ENCODE measurements around the gene PRR23C. TPM values are rescaled to one million over a fixed set of nuclear protein-coding genes. Genes with fewer than 3 reads are reported as not detected.
A peak's percentile ranks its signal among the peaks of the same experiment; 100 is the strongest.

PRR23C gene
- total RNA-seq (not detected), polyA plus RNA-seq (not detected)

GRCh38 chr3:139044366-139045210, at the start of gene PRR23C:
TSS of gene PRR23C (minus strand) at chr3:139044892. CDS start at chr3:139044620, 272 bp downstream.
- Histone ChIP-seq H3K9me3 (ENCODE audit: control insufficient read depth in 2 of 2, low read length in 2 of 2) (peaks cover 0 to 3% of the 10 kb centered on the region in 2 experiments), H3K27me3 (ENCODE audit: control insufficient read depth, insufficient read depth, low read length) (no peaks in the 10 kb centered on the region), H3K4me3 (ENCODE audit: low read depth, low read length) (no peak within 1 kb of the TSS), H3K4me1 (ENCODE audit: control insufficient read depth, insufficient read depth, low read length, poor library complexity, severe bottlenecking) (no peaks in the 10 kb centered on the region), H3K27ac (ENCODE audit: insufficient read depth, low read length, poor library complexity, severe bottlenecking) (no peak within 1 kb of the TSS), H3K36me3 (ENCODE audit: control insufficient read depth, insufficient read depth, low read length) (no peaks in the 10 kb centered on the region)
- H3K27me3 Mint-ChIP-seq: no peaks in the 10 kb centered on the region
- no peaks in the 10 kb centered on the region for H3K4me1 Mint-ChIP-seq
- H3K9me3 Mint-ChIP-seq: peaks cover 1 to 15% (median 8%) of the 10 kb centered on the region in 7 donors
- H3K4me3 Mint-ChIP-seq: no peak within 1 kb of the TSS
- ATAC-seq (ENCODE audit: low read depth in 2 of 2): no peak
- no peaks in the 10 kb centered on the region for H3K36me3 Mint-ChIP-seq
- DNase-seq: no peak
- H3K27ac Mint-ChIP-seq: no peak within 1 kb of the TSS

- no peak for ATAC-seq (ENCODE audit: low read depth in 2 of 2)
- H3K4me1 Mint-ChIP-seq: no peaks in the 10 kb centered on the region
- Histone ChIP-seq H3K27ac (ENCODE audit: insufficient read depth, low read length, poor library complexity, severe bottlenecking) (no peak overlapping the region), H3K9me3 (ENCODE audit: control insufficient read depth in 2 of 2, low read length in 2 of 2) (no peaks in the 10 kb centered on the region), H3K4me3 (ENCODE audit: low read depth, low read length) (no peak overlapping the region), H3K27me3 (ENCODE audit: control insufficient read depth, insufficient read depth, low read length) (no peaks in the 10 kb centered on the region), H3K4me1 (ENCODE audit: control insufficient read depth, insufficient read depth, low read length, poor library complexity, severe bottlenecking) (no peaks in the 10 kb centered on the region), H3K36me3 (ENCODE audit: control insufficient read depth, insufficient read depth, low read length) (no peaks in the 10 kb centered on the region)
- H3K4me3 Mint-ChIP-seq: no peak overlapping the region
- peaks cover 2% of the 10 kb centered on the region for H3K27me3 Mint-ChIP-seq
- no peak overlapping the region for H3K27ac Mint-ChIP-seq
- H3K9me3 Mint-ChIP-seq: peaks cover 0 to 9% (median 2%) of the 10 kb centered on the region in 7 donors
- DNase-seq: no peak
- H3K36me3 Mint-ChIP-seq: no peaks in the 10 kb centered on the region
These were observed 49.1 kb upstream of the PRR23C start for GRCh38 chr3:139093840-139094239.

GRCh38 chr3:139088462-139089324, 44.0 kb upstream of the PRR23C start:
- Histone ChIP-seq H3K4me1 (ENCODE audit: control insufficient read depth, insufficient read depth, low read length, poor library complexity, severe bottlenecking) (no peaks in the 10 kb centered on the region), H3K27ac (ENCODE audit: insufficient read depth, low read length, poor library complexity, severe bottlenecking) (no peak overlapping the region), H3K4me3 (ENCODE audit: low read depth, low read length) (no peak overlapping the region), H3K27me3 (ENCODE audit: control insufficient read depth, insufficient read depth, low read length) (no peaks in the 10 kb centered on the region), H3K9me3 (ENCODE audit: control insufficient read depth in 2 of 2, low read length in 2 of 2) (no peaks in the 10 kb centered on the region), H3K36me3 (ENCODE audit: control insufficient read depth, insufficient read depth, low read length) (no peaks in the 10 kb centered on the region)
- H3K4me3 Mint-ChIP-seq: no peak overlapping the region
- peaks cover 0 to 11% (median 3%) of the 10 kb centered on the region in 7 donors for H3K9me3 Mint-ChIP-seq
- no peaks in the 10 kb centered on the region for H3K27me3 Mint-ChIP-seq
- H3K36me3 Mint-ChIP-seq: no peaks in the 10 kb centered on the region
- H3K27ac Mint-ChIP-seq: no peak overlapping the region
- DNase-seq (no peak), ATAC-seq (ENCODE audit: low read depth in 2 of 2) (no peak)
- H3K4me1 Mint-ChIP-seq: no peaks in the 10 kb centered on the region

GRCh38 chr3:139087621-139088020, 42.9 kb upstream of the PRR23C start:
- DNase-seq (no peak), ATAC-seq (ENCODE audit: low read depth in 2 of 2) (no peak)
- peaks cover 0 to 8% (median 3%) of the 10 kb centered on the region in 7 donors for H3K9me3 Mint-ChIP-seq
- H3K4me1 Mint-ChIP-seq: no peaks in the 10 kb centered on the region
- Histone ChIP-seq H3K27me3 (ENCODE audit: control insufficient read depth, insufficient read depth, low read length) (no peaks in the 10 kb centered on the region), H3K4me3 (ENCODE audit: low read depth, low read length) (no peak overlapping the region), H3K36me3 (ENCODE audit: control insufficient read depth, insufficient read depth, low read length) (no peaks in the 10 kb centered on the region), H3K27ac (ENCODE audit: insufficient read depth, low read length, poor library complexity, severe bottlenecking) (no peak overlapping the region), H3K9me3 (ENCODE audit: control insufficient read depth in 2 of 2, low read length in 2 of 2) (no peaks in the 10 kb centered on the region), H3K4me1 (ENCODE audit: control insufficient read depth, insufficient read depth, low read length, poor library complexity, severe bottlenecking) (no peaks in the 10 kb centered on the region)
- no peaks in the 10 kb centered on the region for H3K27me3 Mint-ChIP-seq
- no peaks in the 10 kb centered on the region for H3K36me3 Mint-ChIP-seq
- no peak overlapping the region for H3K27ac Mint-ChIP-seq
- no peak overlapping the region for H3K4me3 Mint-ChIP-seq

GRCh38 chr3:139084176-139084575, 39.5 kb upstream of the PRR23C start:
- Histone ChIP-seq H3K27me3 (ENCODE audit: control insufficient read depth, insufficient read depth, low read length) (peaks cover 2% of the 10 kb centered on the region), H3K9me3 (ENCODE audit: control insufficient read depth in 2 of 2, low read length in 2 of 2) (no peaks in the 10 kb centered on the region), H3K4me3 (ENCODE audit: low read depth, low read length) (no peak overlapping the region), H3K27ac (ENCODE audit: insufficient read depth, low read length, poor library complexity, severe bottlenecking) (no peak overlapping the region), H3K36me3 (ENCODE audit: control insufficient read depth, insufficient read depth, low read length) (no peaks in the 10 kb centered on the region), H3K4me1 (ENCODE audit: control insufficient read depth, insufficient read depth, low read length, poor library complexity, severe bottlenecking) (no peaks in the 10 kb centered on the region)
- ATAC-seq (ENCODE audit: low read depth in 2 of 2) (no peak), DNase-seq (no peak)
- Mint-ChIP-seq H3K9me3 (peaks cover 0 to 4% (median 0%) of the 10 kb centered on the region in 7 donors), H3K27me3 (no peaks in the 10 kb centered on the region), H3K27ac (no peak overlapping the region), H3K36me3 (no peaks in the 10 kb centered on the region), H3K4me1 (no peaks in the 10 kb centered on the region), H3K4me3 (peak overlapping the region in 1 of 4 donors; percentile 86)

GRCh38 chr3:139074565-139075115, 29.9 kb upstream of the PRR23C start:
- H3K27me3 Mint-ChIP-seq: no peaks in the 10 kb centered on the region
- no peak for DNase-seq

GRCh38 chr3:139062918-139063317, 18.2 kb upstream of the PRR23C start:
- no peaks in the 10 kb centered on the region for H3K9me3 Mint-ChIP-seq
- Histone ChIP-seq H3K4me1 (ENCODE audit: control insufficient read depth, insufficient read depth, low read length, poor library complexity, severe bottlenecking) (no peaks in the 10 kb centered on the region), H3K36me3 (ENCODE audit: control insufficient read depth, insufficient read depth, low read length) (no peaks in the 10 kb centered on the region), H3K27ac (ENCODE audit: insufficient read depth, low read length, poor library complexity, severe bottlenecking) (no peak overlapping the region), H3K9me3 (ENCODE audit: control insufficient read depth in 2 of 2, low read length in 2 of 2) (no peaks in the 10 kb centered on the region), H3K4me3 (ENCODE audit: low read depth, low read length) (no peak overlapping the region), H3K27me3 (ENCODE audit: control insufficient read depth, insufficient read depth, low read length) (no peaks in the 10 kb centered on the region)
- H3K4me1 Mint-ChIP-seq: no peaks in the 10 kb centered on the region
- H3K36me3 Mint-ChIP-seq: no peaks in the 10 kb centered on the region
- no peak overlapping the region for H3K27ac Mint-ChIP-seq
- no peak for DNase-seq
- peaks cover 4% of the 10 kb centered on the region for H3K27me3 Mint-ChIP-seq
- ATAC-seq (ENCODE audit: low read depth in 2 of 2): no peak
- H3K4me3 Mint-ChIP-seq: no peak overlapping the region

More at GRCh38 chr3:139074565-139075115, 29.9 kb upstream of the PRR23C start:
- no peak overlapping the region for H3K27ac ChIP-seq (ENCODE audit: insufficient read depth, low read length, poor library complexity, severe bottlenecking)
- H3K9me3 ChIP-seq (ENCODE audit: control insufficient read depth in 2 of 2, low read length in 2 of 2): peaks cover 0 to 11% of the 10 kb centered on the region in 2 experiments
- H3K36me3 ChIP-seq (ENCODE audit: control insufficient read depth, insufficient read depth, low read length): no peaks in the 10 kb centered on the region
- no peaks in the 10 kb centered on the region for H3K36me3 Mint-ChIP-seq
- peaks cover 1 to 38% (median 11%) of the 10 kb centered on the region in 7 donors for H3K9me3 Mint-ChIP-seq
- no peaks in the 10 kb centered on the region for H3K4me1 Mint-ChIP-seq
- H3K4me1 ChIP-seq (ENCODE audit: control insufficient read depth, insufficient read depth, low read length, poor library complexity, severe bottlenecking): no peaks in the 10 kb centered on the region
- no peak overlapping the region for H3K4me3 Mint-ChIP-seq
- no peak overlapping the region for H3K4me3 ChIP-seq (ENCODE audit: low read depth, low read length)
- no peak overlapping the region for H3K27ac Mint-ChIP-seq
- no peak for ATAC-seq (ENCODE audit: low read depth in 2 of 2)
- no peaks in the 10 kb centered on the region for H3K27me3 ChIP-seq (ENCODE audit: control insufficient read depth, insufficient read depth, low read length)
